GM06990 (cell line): ENCODE measurements around the gene AKT1.
"Not testable (repeated sequence)": the region's sequence is repeated elsewhere in the genome, so short reads cannot be mapped to it uniquely, and the experiment has no call there.

Source experiments
- DNase-seq: peaks from one replicate; pipeline ENCODE4 v3.0.0-alpha.2; 2011; ENCODE audit not compliant: insufficient read length; ENCODE audit errors: extremely low read depth
- H3K27me3 ChIP-seq: replicated peaks from 2 replicates; pipeline ENCODE4 v1.6.0; 2011; ENCODE audit warnings: low read length; ENCODE audit not compliant: control insufficient read depth, insufficient read depth
- H3K36me3 ChIP-seq: 2 replicates; pipeline ENCODE4 v1.5.1; 2011; ENCODE audit warnings: low read length; ENCODE audit not compliant: control insufficient read depth, insufficient read depth
- H3K4me3 ChIP-seq: replicated peaks from 2 replicates; pipeline ENCODE4 v1.5.1; 2011; ENCODE audit warnings: low read depth, mild to moderate bottlenecking, control low read depth, low read length
- CTCF ChIP-seq: IDR thresholded peaks from 2 replicates; pipeline ENCODE4 v1.5.1; 2011; ENCODE audit warnings: low read length, control low read depth, mild to moderate bottlenecking, inconsistent platforms; ENCODE audit not compliant: insufficient read depth, poor library complexity, severe bottlenecking

AKT1 gene

GRCh38 chr14:104730487-104730886 lies 65.1 kb downstream of the AKT1 start:
- Histone ChIP-seq H3K36me3 (no peaks in the 10 kb centered on the region), H3K4me3 (no peak overlapping the region), H3K27me3 (peaks cover under 1% of the 10 kb centered on the region; the same call in 1 of the 2 replicates)
- no peak for DNase-seq
- TF ChIP-seq CTCF, result no peak

- no peak for TF ChIP-seq CTCF
- Histone ChIP-seq H3K4me3 (no peak overlapping the region), H3K27me3 (no peaks in the 10 kb centered on the region; the same call in 1 of the 2 replicates), H3K36me3 (no peaks in the 10 kb centered on the region)
- DNase-seq, result no peak
These were observed 65.7 kb downstream of the AKT1 start for GRCh38 chr14:104729835-104730181.

GRCh38 chr14:104729176-104729834 lies 66.2 kb downstream of the AKT1 start:
- H3K4me3 ChIP-seq, DNase-seq, H3K27me3 ChIP-seq, H3K36me3 ChIP-seq: not testable (repeated sequence)

- Histone ChIP-seq H3K36me3 (no peaks in the 10 kb centered on the region), H3K27me3 (no peaks in the 10 kb centered on the region; the same call in 1 of the 2 replicates), H3K4me3 (no peak overlapping the region)
- no peak for DNase-seq
- TF ChIP-seq CTCF, result no peak
These were observed 66.9 kb downstream of the AKT1 start for GRCh38 chr14:104728631-104729030.

GRCh38 chr14:104726600-104727451 lies 68.7 kb downstream of the AKT1 start:
- no peaks in the 10 kb centered on the region for H3K36me3 ChIP-seq
- TF ChIP-seq CTCF, result peak; percentile 22
- no peak overlapping the region for H3K4me3 ChIP-seq
- H3K27me3 ChIP-seq, result no peaks in the 10 kb centered on the region; the same call in 1 of the 2 replicates
- no peak for DNase-seq

- no peak for TF ChIP-seq CTCF
- no peak for DNase-seq
- Histone ChIP-seq H3K4me3 (no peak overlapping the region), H3K27me3 (no peaks in the 10 kb centered on the region; the same call in 1 of the 2 replicates), H3K36me3 (no peaks in the 10 kb centered on the region)
These were observed 69.6 kb downstream of the AKT1 start for GRCh38 chr14:104725772-104726548.
